Activated CD4-positive, CD25-positive, alpha-beta regulatory T cell treated with anti-CD3 and anti-CD28 coated beads, Interleukin-2, amount 50 U/mL, for 72 hours (primary cell): ENCODE results near the gene GALNT11.
"Not testable (repeated sequence)": the region's sequence is repeated elsewhere in the genome, so short reads cannot be mapped to it uniquely, and the experiment has no call there.

Source experiments
- DNase-seq: peaks from one replicate; pipeline ENCODE4 v3.0.0; 2021

GALNT11 gene

GRCh38 chr7:152076940-152077933, 51.8 kb downstream of the GALNT11 start:
- no peak for DNase-seq

GRCh38 chr7:152078025-152078424, 52.6 kb downstream of the GALNT11 start:
- no peak for DNase-seq

DNA sequence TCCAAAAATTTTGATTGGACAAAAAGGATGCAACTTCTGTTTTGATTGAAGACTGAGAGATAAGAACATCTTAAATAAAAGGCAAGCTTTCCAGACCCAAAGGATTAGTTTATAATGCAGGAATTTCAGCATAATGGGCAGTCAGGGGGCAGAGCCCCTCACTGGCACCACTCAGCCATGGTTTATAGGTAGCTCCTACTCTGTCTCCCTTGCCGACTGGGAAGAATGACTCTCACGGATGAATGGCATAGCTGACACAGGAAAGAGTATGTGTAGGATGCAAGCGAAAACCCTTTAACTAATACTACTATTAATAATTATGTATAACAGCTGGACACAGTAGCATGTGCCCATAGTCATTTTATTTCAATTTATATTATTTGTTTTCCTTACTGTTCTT, 53.3 kb downstream of the GALNT11 start:
- no peak for DNase-seq

GRCh38 chr7:152081088-152081487, 55.6 kb downstream of the GALNT11 start:
- no peak for DNase-seq

DNA sequence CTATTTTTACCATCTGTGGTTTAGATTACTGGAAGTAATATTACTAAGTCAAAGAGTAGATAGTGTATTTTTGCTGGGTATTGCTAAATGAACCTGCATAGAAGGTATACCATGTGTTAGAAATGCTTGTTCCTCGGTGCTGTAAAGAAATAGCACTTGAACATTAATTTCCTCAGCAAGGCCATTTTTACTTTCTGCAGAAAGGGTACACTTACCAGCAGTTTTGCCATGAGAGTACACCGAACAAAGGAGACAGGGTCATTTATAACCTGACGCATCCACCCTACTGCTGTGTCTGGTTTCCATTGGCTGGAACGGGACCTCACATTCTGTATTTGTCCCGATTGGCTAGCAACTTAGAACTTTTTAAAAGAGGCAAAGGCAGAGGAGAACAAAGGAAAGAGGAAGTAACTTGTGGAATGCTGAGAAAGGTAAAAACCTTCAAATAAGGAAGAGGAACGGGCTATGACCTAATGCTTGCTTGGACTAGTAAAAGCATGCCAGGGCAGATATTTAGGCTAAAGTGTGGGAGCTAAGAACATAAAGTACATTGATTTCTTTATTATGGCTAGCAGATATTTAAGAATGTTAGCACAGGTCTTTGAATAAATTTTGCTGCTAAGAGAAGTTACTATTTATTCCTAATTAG, 56.7 kb downstream of the GALNT11 start:
- not testable (repeated sequence) for DNase-seq

DNA sequence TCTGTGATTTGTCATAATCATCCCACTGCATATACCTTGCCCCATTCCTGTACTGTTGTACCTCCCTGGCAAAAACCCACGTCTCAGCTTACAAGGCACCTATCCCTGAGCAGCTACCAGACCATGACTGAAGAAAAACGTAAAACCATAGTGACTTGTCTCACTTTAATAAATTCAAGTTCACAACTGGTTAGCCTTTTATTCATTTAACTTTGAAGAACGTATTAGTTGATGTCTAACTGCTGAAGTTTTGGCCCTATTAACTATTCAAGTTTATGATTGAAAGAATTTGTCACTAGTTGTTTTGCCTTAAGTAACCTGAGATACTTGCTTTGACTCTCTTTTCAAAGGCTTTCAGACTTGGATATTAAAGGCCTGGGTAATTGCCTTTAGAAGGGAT, 59.7 kb downstream of the GALNT11 start:
- no peak for DNase-seq

DNA sequence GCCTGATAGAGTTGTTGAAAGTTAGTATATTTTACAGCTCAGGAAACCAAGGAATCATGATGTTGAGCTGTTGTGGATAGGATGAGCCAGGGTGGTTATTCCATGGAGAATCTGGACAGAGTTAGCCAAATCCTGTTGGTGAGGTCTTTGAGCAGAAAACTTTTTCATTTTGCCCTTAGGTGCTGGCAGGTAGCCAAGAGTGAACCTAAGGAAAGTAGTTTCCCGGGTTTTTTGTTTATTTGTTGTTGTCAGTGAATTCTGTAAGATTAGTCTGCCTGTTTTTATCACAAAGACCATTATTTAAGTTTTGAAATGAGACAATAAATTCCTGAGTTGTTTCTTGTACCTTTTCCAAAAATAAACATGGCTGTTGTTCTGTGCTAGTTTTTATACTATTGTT, 61.0 kb downstream of the GALNT11 start:
- DNase-seq, result no peak

DNA sequence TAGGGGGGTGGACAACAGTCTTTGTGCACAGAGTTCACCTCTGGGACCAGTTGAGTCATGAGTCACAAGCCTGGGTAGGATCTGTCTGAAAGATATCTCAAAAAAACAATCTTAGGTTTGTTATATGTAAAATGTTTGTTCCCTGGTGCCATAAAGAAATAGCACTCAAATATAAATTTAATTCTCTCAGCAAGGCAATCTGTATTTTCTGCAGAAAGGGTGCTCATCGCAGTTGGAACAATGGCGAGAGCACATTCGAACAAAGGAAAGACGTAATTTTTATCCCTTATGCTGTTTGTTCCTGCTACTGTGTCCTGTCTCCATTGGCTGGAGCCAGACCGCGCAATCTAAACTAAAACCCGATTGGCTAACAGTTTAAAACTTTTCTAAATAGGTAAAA, 63.7 kb downstream of the GALNT11 start:
- no peak for DNase-seq

- no peak for DNase-seq
Observed at GRCh38 chr7:152090747-152091146, 65.3 kb downstream of the GALNT11 start.

GRCh38 chr7:152093717-152094116, 68.2 kb downstream of the GALNT11 start:
- no peak for DNase-seq

- DNase-seq, result no peak
Observed at GRCh38 chr7:152095771-152096170, 70.3 kb downstream of the GALNT11 start.

GRCh38 chr7:152097330-152097729, 71.9 kb downstream of the GALNT11 start:
- DNase-seq, result no peak

GRCh38 chr7:152103066-152103465, 77.6 kb downstream of the GALNT11 start:
- DNase-seq, result no peak

- no peak for DNase-seq
Observed at GRCh38 chr7:152103691-152104090, 78.2 kb downstream of the GALNT11 start.

DNA sequence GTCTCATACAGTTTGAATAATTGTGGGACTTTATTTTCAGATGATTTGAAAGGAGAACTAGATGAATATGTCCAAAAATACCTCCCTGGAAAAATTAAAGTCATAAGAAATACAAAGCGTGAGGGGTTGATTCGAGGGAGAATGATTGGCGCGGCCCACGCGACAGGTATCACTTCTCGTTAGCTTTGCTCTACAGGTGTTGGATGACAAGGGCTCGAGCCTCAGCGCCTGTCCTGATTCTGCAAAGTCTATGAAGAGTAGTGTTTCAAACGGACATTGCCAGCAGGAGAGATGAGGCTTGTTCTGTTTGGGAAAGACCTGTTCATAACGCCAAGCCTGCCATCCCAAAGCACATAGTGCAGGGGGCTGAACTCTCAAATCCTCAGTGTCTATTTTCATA, 79.7 kb downstream of the GALNT11 start:
- DNase-seq, result no peak

GRCh38 chr7:152106990-152107389, 81.5 kb downstream of the GALNT11 start:
- no peak for DNase-seq

- no peak for DNase-seq
Observed at GRCh38 chr7:152107945-152108344, 82.5 kb downstream of the GALNT11 start.

DNA sequence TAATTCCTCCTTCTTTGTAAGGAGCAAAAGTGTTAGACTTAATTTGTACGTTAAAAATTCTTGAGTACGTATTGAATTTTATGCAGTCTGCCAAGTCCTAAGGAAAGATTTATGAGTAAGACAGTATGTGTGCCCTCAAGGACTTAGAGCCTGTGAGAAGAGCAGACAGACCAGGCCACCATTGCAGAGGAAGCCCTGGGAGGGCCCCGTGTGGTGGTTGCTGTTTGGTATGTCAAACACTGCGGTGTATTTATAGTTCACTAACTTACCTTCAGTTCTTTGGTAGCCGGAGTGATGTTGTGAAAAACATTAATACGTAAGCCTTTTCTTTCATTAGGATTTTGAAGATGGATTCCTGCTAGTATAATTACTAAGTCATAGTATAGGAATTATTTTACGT, 82.9 kb downstream of the GALNT11 start:
- DNase-seq, result no peak

- no peak for DNase-seq
Observed at GRCh38 chr7:152112829-152113228, 87.4 kb downstream of the GALNT11 start.

GRCh38 chr7:152115021-152115718, 89.7 kb downstream of the GALNT11 start:
- no peak for DNase-seq

DNA sequence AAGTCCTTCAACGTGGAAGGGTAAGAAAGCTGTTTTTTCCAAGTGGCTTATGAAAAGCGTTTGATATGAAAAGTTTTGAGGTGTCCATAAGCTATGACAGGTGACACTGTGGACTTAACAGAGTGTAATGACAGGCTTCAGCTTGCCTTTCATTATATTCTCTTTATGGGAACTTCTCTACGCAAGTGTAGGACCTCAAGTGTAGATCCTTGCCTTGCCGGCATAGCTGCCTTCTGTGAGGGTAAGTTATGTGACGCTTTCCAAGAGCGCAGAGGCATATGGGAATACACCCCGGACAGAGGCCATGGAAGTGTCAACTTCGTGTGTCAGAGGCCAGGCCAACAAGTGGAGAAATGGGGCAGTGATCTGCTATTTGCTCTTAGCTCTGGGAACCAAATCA, 91.9 kb downstream of the GALNT11 start:
- no peak for DNase-seq

DNA sequence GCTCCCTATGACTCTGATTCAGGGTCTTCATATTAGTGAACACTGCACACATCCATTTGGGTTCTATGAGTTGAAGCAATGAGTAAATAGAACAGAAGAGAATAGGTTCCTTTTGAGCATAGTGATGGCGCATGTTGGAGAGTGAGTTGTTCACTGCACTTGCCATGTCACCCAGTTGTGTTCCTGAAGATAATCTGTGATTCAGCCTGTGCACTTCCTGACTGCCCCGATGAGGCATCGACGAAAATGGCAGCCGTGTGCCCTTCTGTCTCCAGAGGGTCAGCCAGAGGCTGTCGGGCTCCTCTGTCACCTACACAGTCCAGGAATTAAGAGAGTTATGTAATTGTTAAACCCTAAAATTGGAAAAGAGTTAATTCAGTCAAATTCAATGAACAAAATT, 94.7 kb downstream of the GALNT11 start:
- DNase-seq, result no peak

- no peak for DNase-seq
Observed at GRCh38 chr7:152120776-152121175, 95.3 kb downstream of the GALNT11 start.

- no peak for DNase-seq
Observed at GRCh38 chr7:152121432-152121831, 96.0 kb downstream of the GALNT11 start.
